Measurements from ENCODE around the gene CACNA1B.
"Not testable (repeated sequence)": the region's sequence is repeated elsewhere in the genome, so short reads cannot be mapped to it uniquely, and the experiment has no call there.

CACNA1B gene

DNA sequence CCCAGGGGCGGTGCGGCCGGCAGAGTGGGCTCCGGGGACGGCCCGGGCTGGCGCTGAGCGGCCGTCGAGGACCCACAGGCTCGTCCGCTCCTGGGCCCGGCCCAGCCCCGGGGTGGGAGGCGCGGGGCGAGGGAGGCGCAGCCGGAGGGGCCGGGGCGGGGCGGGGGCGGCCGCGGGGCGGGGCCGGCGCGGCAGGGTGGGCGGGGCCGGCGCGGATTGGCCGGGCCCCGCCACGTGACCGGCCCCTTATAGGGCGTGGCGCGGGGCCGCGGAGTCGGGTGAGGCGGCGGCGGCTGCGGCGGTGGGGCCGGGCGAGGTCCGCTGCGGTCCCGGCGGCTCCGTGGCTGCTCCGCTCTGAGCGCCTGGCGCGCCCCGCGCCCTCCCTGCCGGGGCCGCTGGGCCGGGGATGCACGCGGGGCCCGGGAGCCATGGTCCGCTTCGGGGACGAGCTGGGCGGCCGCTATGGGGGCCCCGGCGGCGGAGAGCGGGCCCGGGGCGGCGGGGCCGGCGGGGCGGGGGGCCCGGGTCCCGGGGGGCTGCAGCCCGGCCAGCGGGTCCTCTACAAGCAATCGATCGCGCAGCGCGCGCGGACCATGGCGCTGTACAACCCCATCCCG is at the start of gene CACNA1B:
TSS of gene CACNA1B (plus strand) at position 277 of the 617 bp plus-strand sequence. CDS start at position 429, 152 bp downstream.
- not testable (repeated sequence) for DNase-seq (ENCODE audit: low read depth in 2 of 2)

- no peak for DNase-seq (ENCODE audit: low read depth in 2 of 2)
These were observed 49.6 kb upstream of the CACNA1B start for GRCh38 chr9:137827908-137828526.

- no peak for DNase-seq (ENCODE audit: low read depth in 2 of 2)
These were observed 48.9 kb upstream of the CACNA1B start for GRCh38 chr9:137828527-137829259.

- no peak for DNase-seq (ENCODE audit: low read depth in 2 of 2)
These were observed 48.2 kb upstream of the CACNA1B start for GRCh38 chr9:137829260-137829996.

DNA sequence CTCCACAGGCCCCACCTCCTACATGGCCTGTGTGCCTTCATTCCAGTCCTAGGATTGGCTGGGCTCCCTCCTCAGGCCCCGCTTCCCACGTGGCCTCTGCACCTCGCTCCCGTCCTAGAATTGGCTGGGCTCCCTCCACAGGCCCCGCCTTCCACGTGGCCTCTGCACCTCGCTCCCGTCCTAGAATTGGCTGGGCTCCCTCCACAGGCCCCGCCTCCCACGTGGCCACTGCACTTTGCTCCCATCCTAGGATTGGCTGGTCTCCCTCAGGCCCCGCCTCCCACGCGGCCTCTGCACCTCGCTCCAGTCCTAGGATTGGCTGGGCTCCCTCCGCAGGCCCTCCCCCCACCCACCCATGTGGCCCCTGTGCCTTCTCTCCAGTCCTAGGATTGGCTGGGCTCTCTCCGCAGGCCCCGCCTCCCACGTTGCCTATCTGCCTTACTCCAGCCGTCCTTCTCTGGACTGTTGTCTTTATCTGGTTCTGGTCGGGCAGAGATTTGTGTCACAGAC is 45.3 kb upstream of the CACNA1B start:
- DNase-seq (ENCODE audit: low read depth in 2 of 2): no peak

- DNase-seq (ENCODE audit: low read depth in 2 of 2): no peak
These were observed 44.6 kb upstream of the CACNA1B start for GRCh38 chr9:137832830-137833590.

DNA sequence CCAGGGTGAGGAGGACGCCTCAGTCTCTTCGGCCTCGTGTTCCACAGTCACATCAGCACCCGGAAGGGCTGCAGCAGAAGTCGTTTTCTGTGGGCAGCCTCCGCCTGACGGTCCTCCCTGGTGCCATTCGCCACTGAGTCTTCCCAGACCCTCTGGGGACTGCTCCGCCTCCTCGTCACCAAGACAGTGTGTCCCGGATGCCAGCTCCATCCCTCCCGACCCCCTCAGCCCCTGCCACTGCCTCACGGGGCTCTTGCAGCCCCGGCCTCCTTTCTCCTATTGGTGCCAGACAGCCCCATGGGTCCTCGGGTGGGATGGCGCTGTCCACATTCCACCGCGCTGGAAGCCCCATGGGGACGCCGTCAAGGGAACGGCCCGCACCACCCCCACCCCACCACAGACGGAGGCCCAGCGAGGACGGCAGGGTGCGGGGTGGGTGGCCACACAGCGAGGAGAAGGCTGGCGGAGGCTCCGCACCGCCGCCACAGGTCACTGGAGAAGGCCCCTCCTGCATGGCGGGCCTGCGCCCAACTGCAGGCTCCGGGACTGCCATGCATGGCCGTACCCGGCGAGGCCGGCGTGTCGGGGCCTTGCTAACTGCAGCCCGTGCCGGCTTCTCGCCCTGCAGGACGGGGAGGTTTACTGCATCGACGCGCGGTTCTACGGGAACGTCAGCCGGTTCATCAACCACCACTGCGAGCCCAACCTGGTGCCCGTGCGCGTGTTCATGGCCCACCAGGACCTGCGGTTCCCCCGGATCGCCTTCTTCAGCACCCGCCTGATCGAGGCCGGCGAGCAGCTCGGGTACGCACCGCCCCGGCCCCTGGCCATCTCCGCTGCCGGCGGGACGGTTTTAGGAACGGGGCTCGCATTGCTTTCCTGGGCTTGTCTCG is 43.6 kb upstream of the CACNA1B start:
- no peak for DNase-seq (ENCODE audit: low read depth in 2 of 2)

- no peak for DNase-seq (ENCODE audit: low read depth in 2 of 2)
These were observed 42.6 kb upstream of the CACNA1B start for GRCh38 chr9:137834846-137835546.

GRCh38 chr9:137836151-137836830 is 41.3 kb upstream of the CACNA1B start:
- DNase-seq (ENCODE audit: low read depth in 2 of 2): no peak

- DNase-seq (ENCODE audit: low read depth in 2 of 2): no peak
These were observed 40.7 kb upstream of the CACNA1B start for GRCh38 chr9:137836831-137837241.

- DNase-seq (ENCODE audit: low read depth in 2 of 2): no peak
These were observed 40.0 kb upstream of the CACNA1B start for GRCh38 chr9:137837345-137838278.

- no peak for DNase-seq (ENCODE audit: low read depth in 2 of 2)
These were observed 39.0 kb upstream of the CACNA1B start for GRCh38 chr9:137838576-137838975.

GRCh38 chr9:137843355-137843754 is 34.2 kb upstream of the CACNA1B start:
- DNase-seq (ENCODE audit: low read depth in 2 of 2): no peak

DNA sequence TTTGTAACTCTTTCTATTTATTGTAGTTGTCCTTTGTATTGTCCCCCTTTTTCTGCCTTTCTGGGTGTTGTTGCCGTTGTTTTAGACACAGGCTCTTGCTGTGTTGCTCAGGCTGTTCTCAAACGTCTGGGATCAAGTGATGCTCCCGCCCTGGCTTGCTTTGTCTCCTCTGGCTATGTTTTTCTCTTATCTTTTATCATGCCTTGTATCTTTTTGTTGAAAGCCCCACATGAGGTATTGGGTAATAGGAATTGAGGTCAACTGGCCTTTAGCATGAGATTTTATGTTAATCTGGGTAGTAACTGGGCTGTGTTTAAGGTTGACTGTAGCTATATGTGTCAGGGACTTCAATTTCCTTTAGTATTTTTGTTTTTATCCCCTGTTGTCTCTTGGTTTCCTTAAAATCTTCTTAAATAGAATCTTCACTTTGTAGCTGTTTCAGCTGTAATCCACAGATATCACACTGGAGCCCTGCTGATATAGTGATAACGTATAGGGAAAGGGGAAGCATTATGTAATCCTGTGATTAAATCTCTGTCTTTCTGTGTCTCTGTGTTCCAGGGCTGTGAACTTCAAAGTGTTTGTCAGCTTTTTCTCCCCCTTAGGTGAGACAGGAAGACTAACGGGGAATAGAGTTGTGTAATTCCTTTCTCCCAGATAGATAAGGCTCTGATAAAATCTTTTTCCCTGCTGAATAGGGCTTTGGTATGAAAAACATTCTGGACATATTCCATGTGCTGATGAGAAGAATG is 25.9 kb upstream of the CACNA1B start:
- DNase-seq (ENCODE audit: low read depth in 2 of 2): no peak

DNA sequence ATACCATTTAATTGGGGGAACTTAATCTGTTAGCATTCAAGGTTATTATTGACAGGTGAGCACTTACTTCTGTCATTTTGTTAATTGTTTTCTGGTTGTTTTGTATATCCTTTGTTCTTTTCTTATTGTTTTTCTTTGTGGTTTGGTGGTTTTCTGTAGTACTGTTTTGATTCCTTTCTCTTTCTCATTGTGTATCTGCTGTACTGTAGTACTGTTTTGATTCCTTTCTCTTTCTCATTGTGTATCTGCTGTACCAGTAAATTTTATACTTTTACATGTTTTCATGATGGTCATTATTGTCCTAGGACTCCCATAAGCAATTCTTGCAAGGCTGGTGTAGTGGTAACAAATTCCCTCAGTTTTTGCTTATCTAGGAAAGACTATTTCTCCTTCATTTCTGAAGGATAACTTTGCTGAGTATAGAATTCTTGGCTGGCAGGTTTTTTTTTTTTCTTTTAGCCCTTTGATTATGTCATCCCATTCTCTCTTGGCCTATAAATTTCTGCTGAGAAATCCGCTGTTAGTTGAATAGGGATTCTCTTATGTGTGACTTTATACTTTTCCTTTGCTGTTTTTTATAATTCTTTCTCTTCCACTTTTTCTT is 24.1 kb upstream of the CACNA1B start:
- no peak for DNase-seq (ENCODE audit: low read depth in 2 of 2)

DNA sequence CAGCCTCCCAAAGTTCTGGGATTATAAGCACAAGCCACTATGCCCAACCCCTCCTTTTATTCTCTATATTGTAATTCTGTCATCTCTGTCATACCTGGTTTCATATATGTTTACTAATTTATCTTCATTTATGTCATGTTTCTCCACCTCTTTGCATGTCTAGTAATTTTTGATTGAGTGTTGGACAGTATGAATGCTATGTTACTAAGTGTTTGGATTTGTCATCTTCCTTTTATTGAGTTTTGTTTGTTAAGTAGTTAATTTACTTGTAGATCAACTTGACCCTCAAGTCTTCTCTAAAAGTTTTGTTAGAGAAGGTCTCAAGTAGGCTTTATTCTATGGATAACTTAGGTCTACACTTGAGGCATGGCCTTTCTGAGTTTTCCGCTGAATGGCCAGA is 17.2 kb upstream of the CACNA1B start:
- no peak for DNase-seq (ENCODE audit: low read depth in 2 of 2)

All from stimulated activated CD4-positive, alpha-beta T cell treated with anti-CD3 and anti-CD28 coated beads, Interleukin-1b, Interleukin-23, amount 100 ng/mL, for 4 hours (primary cell).